Stimulated activated CD4-positive, alpha-beta T cell treated with anti-CD3 and anti-CD28 coated beads, TNF-alpha, amount 100 ng/mL, for 48 hours (primary cell): ENCODE measurements around the gene NOS3.
"Not testable (repeated sequence)": the region's sequence is repeated elsewhere in the genome, so short reads cannot be mapped to it uniquely, and the experiment has no call there.

Experiments used
- DNase-seq, 3 donors: peaks; one replicate each; pipeline ENCODE4 v3.0.0-alpha.2; 2020; ENCODE audit warnings: low read depth in 3 of 3

The NOS3 gene

DNA sequence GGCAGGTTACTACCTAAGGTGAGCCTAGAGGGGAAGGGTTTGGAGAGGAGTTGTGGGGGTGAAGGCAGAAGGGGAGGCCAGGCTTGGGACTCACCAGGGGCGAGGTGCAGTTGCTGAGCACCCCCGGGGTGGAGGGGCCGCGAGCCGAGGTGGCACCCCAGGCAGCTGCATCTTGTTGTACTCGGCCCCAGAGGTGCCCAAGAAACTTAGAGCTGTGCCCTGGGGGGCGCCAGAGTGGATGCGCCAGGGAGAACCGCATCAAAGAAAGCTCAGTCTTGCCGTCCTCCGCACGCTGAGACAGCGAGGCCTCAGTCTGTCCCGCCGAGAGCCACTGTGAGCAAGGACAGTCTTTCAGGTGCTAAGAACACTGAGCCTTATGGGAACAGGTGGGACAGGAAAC, 26.1 kb downstream of the NOS3 start:
- no peak for DNase-seq

DNA sequence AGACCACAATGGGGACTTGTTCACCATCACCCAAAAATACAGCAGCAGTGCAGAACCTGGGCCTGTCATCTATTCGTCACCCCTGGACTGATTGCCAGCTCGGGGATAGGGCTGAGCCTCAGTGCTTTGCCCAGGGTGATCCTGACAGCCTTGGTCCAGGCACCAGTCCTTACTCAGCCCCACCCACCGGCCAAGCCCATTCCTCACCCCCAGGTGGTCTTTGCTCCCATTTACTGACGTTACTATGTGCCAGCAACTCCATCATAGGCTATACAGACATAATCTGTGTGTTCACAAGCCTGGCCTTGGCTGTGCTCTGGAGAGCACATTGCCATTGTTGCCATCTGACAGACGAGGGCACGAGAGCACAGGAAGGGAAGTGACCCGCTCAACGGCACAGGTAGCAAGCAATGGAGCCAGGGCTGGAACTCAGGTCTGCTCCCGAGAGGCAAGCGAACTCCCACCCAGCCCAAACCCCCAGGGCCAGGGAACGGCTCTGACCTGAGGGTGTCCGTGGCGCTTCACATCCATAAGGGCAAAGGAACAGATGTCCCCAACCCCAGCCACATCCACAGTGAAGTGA, 26.6 kb downstream of the NOS3 start:
- no peak for DNase-seq

DNA sequence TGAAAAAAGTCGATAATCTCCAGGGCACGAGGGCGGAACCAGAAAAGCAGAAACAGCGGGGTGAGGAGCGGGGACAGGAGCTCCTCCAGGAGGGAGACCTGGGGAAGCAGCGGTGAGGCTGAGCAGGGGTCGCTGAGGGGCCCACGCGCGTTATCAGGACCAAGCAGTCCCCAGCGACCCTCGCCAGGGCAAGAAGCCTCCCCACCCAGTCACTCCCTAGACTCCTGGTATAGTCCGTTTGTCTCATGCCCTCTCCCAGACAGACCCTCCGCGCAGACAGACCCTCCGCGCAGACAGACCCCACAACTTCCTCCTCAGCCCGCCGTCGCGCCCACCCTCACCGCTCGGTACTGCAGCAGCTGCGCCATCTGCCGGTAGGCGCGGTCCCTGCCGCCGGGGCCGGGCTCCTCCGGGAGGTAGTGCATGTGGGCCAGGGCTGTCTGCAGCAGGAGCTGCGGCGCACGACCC, 27.2 kb downstream of the NOS3 start:
- peak; percentile 63 to 80 (median 64) for DNase-seq

DNA sequence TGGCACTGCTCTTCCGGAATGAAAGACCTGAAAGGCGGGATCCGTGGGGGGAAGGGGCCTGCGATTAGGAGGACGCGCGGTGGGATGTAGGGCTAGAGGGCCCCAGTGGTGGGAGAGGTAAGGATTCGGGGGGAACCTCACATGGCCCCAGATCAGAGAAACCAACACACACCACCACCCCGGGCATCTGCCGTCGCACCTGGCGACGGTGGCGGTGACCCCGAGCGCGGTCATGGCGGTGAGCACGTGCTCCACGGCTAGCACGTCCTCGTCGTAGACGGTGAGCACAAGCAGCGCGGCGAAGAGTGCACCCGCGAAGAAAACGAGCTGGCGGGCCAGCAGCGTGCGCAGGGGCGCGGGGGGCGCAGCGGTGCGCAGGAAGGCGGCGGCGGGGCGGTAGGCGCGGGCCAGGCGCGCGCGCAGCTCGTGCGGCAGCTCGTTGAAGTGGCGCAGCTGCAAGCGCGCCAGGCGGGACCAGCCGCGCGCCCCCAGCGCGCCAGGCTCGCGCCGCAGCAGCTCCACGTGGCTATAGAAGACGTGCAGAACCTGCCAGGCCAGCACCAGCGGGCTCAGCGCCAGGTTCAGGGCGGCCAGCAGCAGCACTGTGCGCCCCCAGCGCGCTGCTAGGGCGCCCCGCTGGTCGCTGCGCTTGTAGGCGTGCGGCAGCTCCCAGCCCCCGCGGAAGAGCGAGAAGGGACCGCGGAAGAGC, 27.8 kb downstream of the NOS3 start:
- no peak for DNase-seq

DNA sequence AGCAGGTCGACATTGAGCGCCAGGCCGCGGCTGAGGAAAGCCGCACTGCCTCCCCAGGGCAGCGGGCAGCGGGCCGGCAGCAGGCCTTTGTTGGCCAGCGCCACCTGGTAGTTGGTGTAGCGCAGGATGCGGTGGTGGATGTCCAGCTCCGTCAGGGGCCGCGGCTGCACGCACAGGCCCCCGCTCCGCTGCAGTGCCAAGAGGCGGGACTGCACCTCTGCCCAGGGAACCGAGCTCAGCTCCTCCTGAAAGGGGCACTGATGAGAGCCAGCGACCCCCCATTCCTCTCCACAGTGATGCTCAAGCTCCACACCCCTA, 28.3 kb downstream of the NOS3 start:
- no peak for DNase-seq

DNA sequence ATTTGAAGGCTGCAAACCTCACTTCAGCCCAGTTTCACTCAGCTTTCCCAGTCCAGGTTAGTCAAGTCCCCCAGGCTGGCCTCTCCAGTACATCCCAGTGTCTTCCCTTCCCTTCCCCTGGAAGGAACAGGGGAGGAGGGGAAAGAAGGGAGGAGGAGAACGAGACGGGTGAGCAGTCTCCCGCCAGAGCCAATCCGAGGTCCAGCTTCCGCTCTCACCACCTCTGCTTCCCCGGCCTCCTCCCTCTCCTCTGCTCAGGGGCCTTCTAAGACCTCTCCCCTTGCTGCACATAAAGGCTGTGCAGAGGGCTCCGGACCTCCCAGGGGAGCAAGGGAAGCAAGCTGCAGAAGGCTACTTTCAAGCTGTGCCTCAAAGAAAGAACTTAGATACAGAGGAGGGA, 29.4 kb downstream of the NOS3 start:
- DNase-seq = no peak

DNA sequence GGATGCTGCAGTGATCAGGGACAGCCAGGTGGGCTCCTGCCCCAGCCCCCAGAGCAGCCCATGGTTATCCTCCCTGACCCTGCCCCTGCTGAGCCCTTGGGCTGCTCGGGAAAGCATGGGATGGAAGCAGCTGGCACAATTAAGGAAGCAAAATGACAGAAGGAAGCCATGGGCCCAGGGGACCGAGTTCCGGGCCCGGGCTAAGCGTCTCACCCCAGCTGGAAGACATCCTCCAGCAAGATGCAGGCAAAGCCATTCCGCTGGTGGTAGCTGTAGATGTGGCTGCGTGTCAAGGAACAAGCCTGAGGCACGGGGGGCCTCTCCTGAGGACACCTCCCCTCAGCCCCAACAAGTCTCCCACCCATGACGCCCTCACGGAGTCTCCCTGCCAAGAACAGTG, 32.4 kb downstream of the NOS3 start:
- no peak for DNase-seq

DNA sequence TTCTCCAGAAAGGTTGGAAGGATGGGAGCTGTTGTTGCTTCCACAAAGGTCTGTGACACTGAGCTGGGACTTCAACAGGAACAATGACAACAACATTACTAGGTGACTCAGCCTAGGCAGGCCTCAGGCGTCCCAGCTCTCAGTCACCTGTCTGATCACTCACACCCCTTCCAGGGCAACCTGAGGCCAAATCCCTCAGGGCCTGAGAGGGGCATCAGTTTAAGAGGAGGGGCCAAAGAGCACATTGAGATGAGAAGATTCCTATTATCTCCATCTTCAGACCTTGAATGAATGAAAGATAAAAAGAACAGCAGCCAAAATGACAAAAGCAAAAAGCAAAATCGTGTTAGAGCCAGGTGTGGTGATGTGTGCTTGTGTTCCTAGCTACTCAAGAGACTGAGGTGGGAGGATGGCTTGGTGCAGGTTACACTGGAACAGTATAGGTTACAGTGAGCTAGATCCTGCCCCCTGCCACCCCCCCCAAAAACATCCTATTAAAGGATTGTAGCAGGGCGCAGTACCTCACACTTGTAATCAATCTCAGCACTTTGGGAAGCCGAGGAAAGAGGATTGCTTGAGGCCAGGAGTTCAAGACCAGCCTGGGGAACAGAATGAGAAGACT, 33.7 kb downstream of the NOS3 start, which contains the start of gene ATG9B:
Gene ATG9B, minus strand, starts transcription at position 60 of the 622 bp plus-strand sequence. CDS start 71 bp downstream, outside the sequence.
- DNase-seq = no peak

DNA sequence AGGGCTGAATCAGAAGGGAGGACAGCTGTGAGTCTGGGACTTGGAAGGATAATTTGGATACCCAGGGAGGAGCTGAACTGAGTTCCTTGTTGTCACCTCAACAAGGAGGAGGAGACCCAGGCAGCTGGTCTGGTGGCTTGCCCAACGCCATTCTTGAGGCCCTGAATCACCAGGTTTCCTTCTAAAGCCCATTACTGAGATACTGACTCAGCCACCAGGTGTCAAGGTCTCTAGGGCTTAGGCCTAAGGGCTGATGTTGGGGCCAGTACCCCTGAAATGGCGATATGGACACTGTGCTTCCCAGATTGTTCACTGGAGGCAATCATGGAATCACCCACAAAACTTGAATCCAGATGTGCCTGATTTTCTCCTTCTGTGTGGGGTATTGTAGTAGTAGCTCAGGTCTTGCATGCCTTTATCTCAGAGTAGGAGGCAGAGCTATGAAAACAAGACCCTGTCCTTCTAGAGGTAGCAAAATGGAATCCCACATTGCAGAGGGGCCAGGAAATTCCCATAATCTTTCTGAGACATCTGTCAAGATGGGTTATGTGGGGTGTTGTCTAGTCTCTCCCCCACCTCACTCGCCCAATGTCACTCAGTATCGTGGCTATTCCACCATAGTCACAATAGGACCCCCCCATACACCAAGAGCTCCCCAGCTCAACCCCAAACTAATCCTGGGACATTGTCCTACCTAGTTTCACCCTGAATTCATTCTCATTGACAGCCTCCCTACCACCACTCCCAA, 35.3 kb downstream of the NOS3 start:
- DNase-seq = no peak

DNA sequence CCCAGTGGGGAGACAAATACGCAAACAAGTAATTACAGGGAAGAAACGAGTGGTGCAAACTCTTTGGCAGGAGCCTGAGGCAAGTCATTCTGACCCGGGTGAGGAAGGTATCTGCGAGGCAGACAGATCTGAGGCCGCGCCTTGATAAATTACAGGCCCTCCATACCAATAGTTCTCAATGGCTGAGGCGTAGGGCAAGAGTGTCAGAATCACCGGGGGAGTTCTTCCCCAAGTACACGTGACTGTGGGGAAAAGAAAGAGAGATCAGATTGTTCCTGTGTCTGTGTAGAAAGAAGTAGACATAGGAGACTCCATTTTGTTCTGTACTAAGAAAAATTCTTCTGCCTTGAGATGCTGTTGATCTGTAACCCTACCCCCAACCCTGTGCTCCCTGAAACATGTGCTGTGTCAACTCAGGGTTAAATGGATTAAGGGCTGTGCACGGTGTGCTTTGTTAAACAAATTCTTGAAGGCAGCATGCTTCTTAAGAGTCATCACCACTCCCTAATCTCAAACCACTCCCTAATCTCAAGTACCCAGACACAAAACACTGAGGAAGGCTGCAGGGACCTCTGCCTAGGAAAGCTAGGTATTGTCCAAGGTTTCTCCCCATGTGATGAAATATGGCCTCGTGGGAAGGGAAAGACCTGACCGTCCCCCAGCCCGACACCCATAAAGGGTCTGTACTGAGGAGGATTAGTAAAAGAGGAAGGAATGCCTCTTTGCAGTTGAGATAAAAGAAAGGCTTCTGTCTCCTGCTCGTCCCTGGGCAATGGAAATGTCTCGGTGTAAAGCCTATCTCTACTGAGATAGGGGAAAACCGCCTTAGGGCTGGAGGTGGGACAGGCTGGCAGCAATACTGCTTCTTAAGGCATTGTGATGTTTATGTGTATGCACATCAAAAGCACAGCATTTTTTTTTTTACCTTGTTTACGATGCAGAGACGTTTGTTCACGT, 36.2 kb downstream of the NOS3 start:
- not testable (repeated sequence) for DNase-seq

DNA sequence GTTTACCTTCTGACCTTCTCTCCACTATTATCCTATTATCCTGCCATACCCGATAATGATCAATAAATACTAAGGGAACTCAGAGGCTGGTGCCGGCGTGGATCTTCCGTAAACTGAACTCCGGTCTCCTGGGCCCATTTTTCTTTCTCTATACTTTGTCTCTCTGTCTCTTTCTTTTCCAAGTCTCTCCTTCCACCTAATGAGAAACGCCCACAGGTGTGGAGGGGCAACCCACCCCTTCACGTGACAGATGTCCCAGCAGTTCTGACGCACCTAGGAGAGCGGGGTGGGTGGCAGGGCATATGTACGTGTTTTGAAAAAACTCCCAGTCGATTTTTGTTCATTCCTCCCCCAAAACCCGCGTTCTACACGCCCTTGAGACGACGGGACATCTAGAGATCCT, 36.9 kb downstream of the NOS3 start:
- not testable (repeated sequence) for DNase-seq

DNA sequence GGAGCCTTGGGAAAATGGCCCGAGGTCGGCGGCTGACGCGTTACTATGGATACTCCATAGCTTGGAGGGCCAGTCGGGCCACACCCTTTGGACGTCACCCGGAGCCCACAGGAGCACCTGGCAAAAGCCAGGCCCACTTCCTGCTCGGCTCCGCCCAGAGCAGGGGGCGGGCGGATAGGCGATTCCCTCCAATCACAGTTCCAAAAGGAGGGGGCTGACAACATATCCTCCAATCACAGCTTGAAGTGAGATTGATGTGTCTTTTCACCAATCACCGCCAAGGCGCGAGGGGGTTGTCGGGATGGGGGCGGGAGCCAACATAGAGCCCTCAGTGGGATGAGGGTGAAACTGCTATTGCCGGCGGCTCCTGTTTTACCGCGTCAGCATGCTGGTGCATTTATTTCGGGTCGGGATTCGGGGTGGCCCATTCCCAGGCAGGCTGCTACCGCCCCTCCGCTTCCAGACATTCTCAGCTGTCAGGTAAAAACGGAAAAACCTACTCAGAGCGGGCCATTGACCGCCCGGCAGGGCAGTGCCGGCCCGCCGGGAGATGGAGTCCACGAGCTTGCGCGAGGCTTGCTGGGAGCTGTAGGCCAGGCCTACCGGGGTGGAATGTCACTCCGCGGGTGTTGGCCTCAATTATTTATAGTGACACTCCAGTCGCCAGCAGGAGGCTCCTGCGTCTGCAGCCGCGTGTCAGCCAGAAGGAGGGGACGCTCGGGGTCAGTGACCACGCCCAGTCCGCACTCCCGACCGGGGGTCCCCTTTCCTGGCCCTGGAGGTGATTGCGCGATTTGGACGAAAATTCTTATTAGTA, 37.5 kb downstream of the NOS3 start, which contains the start of gene ABCB8:
Gene ABCB8, plus strand, starts transcription at position 320 of the 817 bp plus-strand sequence. Its CDS starts 66 bp downstream, at position 386.
- DNase-seq = peak; percentile 95 to 98 (median 97)

DNA sequence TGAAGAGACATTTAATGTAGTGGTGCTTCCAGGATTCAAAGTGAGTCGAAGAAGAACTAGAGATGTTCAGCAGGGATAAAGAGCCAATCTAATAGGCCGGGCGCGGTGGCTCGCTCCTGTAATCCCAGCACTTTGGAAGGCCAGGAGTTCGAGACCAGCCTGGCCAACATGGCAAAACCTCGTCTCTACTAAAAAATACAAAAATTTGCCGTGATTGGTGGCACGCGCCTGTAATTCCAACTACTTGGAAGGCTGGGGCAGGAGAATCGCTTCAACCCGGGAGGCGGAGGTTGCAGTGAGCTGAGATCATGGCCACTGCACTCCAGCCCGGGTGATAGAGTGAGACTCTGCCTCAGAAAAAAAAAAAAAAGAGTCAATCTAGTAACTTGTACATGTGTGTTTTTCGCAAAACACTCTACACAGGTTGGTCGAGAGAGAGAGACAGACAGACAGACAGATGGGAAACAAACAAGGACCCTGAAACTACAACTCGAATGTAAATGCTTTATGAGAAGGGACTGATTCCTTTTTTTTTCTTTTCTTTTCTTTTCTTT, 38.2 kb downstream of the NOS3 start:
- DNase-seq = no peak

DNA sequence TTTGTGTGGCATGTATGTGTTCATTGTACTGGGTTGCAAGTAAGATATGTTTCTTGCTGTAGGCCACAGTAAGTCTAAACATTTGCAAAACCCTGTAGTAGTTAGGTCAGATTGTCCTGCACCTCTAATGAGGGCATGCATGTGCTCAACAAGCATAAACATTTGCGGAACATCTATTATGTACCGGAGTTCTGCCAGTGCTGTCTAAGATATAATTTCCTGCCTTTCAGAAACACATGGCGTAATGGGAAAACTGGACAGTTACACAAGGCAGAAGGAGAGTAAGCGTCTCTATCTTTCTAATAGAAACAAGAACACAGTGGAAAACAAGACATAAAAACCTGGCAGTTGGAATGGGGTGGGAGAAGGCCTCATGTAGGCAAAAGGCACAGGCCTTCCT, 40.2 kb downstream of the NOS3 start:
- DNase-seq = no peak

DNA sequence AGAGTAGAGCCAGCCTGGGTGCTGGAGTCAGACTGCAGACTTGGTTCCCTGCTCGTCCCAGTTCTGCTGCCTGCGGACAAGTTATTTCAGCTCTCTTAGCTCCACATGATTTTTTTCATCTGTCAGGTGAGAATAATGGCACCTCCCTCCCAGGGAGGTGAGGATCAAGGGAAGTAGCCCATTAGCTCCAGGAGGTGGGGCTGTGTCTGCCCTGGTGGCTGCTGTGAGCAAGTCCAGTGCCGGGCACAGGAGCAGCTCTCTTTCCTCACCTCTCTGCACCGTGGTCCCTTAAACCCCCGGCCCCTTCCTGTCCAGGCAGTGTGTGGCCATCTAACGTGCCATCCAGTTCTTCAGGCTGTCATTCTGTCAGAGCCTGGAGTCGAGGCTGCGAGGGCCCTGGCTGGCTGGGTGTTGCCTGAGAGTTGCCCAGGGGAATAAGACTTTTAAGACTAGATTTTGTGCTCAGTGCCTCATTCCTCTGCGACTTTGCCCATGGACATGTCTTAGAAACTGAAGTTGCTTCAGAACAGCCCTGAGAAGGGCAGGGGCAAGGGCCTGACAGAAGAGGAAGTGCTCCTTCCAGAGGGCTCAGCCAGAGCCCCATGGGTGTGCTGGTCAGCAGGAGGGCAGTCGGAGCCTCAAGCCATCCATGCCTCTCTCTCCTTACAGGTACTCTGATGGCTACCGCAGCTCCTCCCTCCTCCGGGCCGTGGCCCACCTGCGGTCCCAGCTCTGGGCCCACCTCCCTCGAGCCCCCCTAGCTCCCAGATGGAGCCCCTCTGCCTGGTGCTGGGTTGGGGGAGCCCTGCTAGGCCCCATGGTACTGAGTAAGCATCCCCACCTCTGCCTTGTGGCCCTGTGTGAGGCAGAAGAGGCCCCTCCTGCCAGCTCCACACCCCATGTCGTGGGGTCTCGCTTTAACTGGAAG, 42.4 kb downstream of the NOS3 start:
- DNase-seq = no peak

DNA sequence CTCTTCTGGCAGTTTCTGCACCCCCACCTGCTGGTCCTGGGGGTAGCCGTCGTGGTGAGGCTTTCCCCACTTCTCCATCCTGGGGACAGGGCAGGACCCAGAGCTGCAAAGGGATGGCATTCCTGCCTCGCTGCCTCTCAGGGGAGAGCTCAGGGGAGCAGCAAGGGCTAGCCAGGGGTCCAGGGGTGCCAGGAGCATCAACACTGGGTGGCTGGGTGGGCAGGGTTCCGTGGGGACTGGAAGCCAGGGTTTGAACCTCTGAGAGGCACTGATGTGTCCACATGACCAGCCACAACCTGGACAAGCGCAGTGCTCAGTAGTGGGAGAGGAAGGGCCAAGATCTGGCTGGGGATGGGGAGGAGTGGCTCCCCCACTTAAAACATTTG, 43.0 kb downstream of the NOS3 start:
- no peak for DNase-seq

DNA sequence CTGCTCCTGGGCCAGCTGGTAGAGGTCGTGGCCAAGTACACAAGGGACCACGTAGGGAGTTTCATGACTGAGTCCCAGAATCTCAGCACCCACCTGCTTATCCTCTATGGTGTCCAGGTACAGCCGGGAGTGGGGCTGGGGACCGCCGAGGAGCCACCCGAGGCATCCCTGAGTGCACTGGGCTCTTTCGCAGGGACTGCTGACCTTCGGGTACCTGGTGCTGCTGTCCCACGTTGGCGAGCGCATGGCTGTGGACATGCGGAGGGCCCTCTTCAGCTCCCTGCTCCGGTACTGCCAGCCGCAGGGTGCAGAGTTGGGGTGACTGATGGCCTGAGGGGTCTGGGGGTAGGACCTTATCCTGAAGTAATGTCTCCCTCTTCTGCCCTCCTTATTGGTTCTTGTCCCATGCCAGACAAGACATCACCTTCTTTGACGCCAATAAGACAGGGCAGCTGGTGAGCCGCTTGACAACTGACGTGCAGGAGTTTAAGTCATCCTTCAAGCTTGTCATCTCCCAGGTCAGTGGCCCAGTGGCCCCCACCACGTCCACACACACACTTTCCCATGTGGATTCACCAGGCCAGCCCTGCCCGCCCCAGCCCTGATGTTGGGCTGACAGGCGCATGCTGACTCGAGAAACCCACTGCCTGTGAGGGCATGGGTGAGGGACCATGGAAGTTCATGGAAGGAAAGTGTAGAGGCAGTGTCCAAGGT, 43.7 kb downstream of the NOS3 start:
- DNase-seq = no peak

DNA sequence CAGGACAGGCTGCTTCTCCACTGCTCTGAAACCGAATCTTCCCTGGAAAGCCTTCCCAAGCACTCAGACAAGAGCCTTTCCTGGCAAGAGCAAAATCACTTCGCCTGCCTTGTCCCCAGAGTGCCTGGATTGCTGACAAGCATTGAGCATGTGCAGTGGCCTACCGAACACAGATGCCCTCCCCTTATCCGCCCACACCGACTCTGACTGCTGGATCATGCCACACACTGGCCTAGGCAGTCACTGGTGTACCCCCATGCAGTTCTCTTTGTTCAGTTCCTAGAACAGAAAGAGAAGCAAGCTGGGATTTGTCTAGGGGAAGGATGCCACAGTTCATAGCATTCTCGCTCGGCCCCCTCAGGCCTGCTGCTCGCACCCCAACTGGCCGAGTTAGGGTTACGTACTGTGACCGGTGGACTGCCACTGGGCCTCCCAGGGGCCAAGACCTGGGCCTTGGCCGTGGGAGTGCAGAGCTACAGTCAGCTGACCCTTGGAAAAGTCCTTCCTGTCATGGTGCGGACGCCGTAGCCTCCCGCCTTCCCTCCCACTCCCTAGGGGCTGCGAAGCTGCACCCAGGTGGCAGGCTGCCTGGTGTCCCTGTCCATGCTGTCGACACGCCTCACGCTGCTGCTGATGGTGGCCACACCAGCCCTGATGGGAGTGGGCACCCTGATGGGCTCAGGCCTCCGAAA, 44.4 kb downstream of the NOS3 start:
- no peak for DNase-seq
